ENCODE data around the gene MAGEA8. TPM values are rescaled to one million over a fixed set of nuclear protein-coding genes. Genes with fewer than 3 reads are reported as not detected.
A peak's percentile ranks its signal among the peaks of the same experiment; 100 is the strongest.
"Not testable (repeated sequence)": the region's sequence is repeated elsewhere in the genome, so short reads cannot be mapped to it uniquely, and the experiment has no call there.

MAGEA8 gene
- total and polyA plus RNA-seq, 9 of the 15 experiments (the other 6 are each of a cell fraction or from before 2014, with no cell fraction given) = 0.49 to 4.6 (median 1.9) TPM

DNA sequence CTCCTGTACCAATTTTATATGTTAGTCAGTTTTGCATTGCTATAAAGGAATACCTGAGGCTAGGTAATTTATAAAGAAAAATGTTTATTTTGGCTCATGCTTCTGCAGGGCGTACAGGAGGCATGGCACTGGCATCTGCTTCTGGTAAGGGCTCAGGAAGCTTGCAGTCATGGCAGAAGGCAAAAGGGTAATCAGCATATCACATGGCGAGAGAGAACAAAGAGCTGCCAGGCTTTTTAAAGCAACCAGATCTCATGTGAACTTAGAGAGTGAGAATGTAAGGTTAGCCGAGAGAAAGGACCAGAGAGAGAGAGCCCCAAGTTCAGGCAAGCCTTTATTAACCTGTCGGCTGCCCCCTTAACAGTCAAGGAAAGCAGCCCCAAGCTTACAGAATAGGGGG, 42.9 kb downstream of the MAGEA8 start:
- in situ Hi-C loops (cut with MboI); intact Hi-C loops (cut with micrococcal nuclease); CTCF ChIA-PET (ENCODE audit: low intra/inter-chr PET ratio); H3K36me3 ChIP-seq (ENCODE audit: control insufficient read depth, insufficient read depth, low read length); H3K27ac ChIP-seq (ENCODE audit: extremely low read depth, low read depth, low read length); DNase-seq (ENCODE audit: extremely low read depth in 1 of 4, low spot score in 3 of 4); H3K27me3 ChIP-seq (ENCODE audit: control insufficient read depth in 2 of 2, insufficient read depth in 2 of 2, low read length in 2 of 2); H3K9ac ChIP-seq (ENCODE audit: insufficient read depth in 1 of 2, low read depth in 2 of 2, low read length in 2 of 2); BruUV-seq (replicated peaks); H3K9me3 ChIP-seq (replicated peaks; ENCODE audit: control insufficient read depth, insufficient read depth, low read depth, low read length); H2AFZ ChIP-seq (ENCODE audit: low read depth, low read length); H3K4me1 ChIP-seq (replicated peaks in 1 of 2; ENCODE audit: control insufficient read depth in 2 of 2, insufficient read depth in 2 of 2, low read length in 2 of 2); H3K4me2 ChIP-seq (ENCODE audit: insufficient read depth, low read length); H3K4me3 ChIP-seq; H4K20me1 ChIP-seq (replicated peaks; ENCODE audit: control insufficient read depth, insufficient read depth, low read length); H3K79me2 ChIP-seq (ENCODE audit: control insufficient read depth, insufficient read depth, low read length); POLR2A ChIA-PET; ATAC-seq; H3K9me1 ChIP-seq (ENCODE audit: control insufficient read depth, insufficient read depth, low read length): not testable (repeated sequence)
- FAIRE-seq = peak; percentile 65
- no CpG with 5 or more reads among the region's 4 CpGs for WGBS (ENCODE audit: insufficient coverage, low coverage, missing lambda C conversion rate)

DNA sequence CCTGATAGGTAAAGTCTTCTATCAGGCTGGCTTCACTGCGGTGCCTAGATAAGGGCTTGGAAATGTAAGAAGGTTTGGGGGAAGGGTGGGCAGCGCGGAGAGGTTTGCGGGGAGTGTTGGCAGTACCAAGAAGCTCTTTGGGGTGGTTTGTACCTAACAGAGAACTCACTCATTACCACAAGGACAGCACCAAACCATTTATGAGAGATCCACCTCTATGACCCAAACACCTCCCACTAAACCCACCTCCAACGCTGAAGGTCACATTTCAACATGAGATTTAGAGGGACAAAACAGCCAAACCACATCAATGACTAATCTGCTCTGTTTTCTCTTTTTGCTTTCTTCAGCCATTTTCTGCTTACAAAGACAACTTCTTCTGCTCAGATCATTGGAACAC, 43.5 kb downstream of the MAGEA8 start:
- FAIRE-seq; H3K36me3 ChIP-seq (ENCODE audit: control insufficient read depth, insufficient read depth, low read length); H3K4me3 ChIP-seq; intact Hi-C loops (cut with micrococcal nuclease); H3K4me1 ChIP-seq (replicated peaks in 1 of 2; ENCODE audit: control insufficient read depth in 2 of 2, insufficient read depth in 2 of 2, low read length in 2 of 2); H3K27me3 ChIP-seq (ENCODE audit: control insufficient read depth in 2 of 2, insufficient read depth in 2 of 2, low read length in 2 of 2); CTCF ChIA-PET (ENCODE audit: low intra/inter-chr PET ratio); H3K79me2 ChIP-seq (ENCODE audit: control insufficient read depth, insufficient read depth, low read length); H3K9me1 ChIP-seq (ENCODE audit: control insufficient read depth, insufficient read depth, low read length); H3K9me3 ChIP-seq (replicated peaks; ENCODE audit: control insufficient read depth, insufficient read depth, low read depth, low read length); H4K20me1 ChIP-seq (replicated peaks; ENCODE audit: control insufficient read depth, insufficient read depth, low read length); H3K4me2 ChIP-seq (ENCODE audit: insufficient read depth, low read length); POLR2A ChIA-PET; H3K27ac ChIP-seq (ENCODE audit: extremely low read depth, low read depth, low read length); BruUV-seq (replicated peaks); in situ Hi-C loops (cut with MboI); DNase-seq (ENCODE audit: extremely low read depth in 1 of 4, low spot score in 3 of 4); H3K9ac ChIP-seq (ENCODE audit: insufficient read depth in 1 of 2, low read depth in 2 of 2, low read length in 2 of 2); H2AFZ ChIP-seq (ENCODE audit: low read depth, low read length): not testable (repeated sequence)
- no CpG with 5 or more reads among the region's 5 CpGs for WGBS (ENCODE audit: insufficient coverage, low coverage, missing lambda C conversion rate)
- ATAC-seq = peak; percentile 21; the same call in 2 of the 3 replicates

DNA sequence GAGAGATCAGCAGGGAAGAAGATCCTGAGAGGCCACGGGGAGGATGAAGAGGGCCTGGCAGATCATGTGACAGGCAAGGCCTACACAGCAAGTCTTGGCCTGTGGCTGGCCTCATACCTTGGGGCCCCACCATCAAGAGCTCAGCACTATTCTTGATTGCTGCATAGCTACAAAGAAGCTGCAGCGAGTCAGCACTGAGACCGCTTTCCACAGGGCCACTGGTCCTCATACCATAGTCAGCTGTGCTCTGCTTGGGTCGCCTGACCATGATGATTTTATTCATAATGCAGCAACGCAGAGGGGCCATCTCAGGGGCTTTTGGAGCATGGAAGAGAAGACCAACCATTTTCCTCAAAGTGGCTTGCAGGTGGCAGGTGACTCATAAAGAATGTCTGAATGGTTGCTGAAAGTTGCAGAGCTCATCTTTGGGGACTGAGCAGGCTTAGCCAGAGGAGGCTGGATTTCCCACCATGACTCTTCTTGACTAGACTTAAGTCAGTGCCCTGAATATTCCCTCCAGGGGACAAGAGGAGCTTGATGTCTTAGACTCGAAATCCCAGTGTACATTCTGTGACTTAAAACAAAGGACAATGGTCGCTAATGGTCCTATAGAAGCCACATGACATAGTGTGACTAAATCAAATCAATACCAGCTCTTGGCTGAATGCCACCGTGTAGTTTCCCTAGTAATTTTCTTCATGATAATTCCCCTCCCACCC, 46.4 kb downstream of the MAGEA8 start:
- H3K9me3 ChIP-seq (replicated peaks; ENCODE audit: control insufficient read depth, insufficient read depth, low read depth, low read length); DNase-seq (ENCODE audit: extremely low read depth in 1 of 4, low spot score in 3 of 4); H2AFZ ChIP-seq (ENCODE audit: low read depth, low read length); BruUV-seq (replicated peaks); H3K27me3 ChIP-seq (ENCODE audit: control insufficient read depth in 2 of 2, insufficient read depth in 2 of 2, low read length in 2 of 2); H3K36me3 ChIP-seq (ENCODE audit: control insufficient read depth, insufficient read depth, low read length); in situ Hi-C loops (cut with MboI); intact Hi-C loops (cut with micrococcal nuclease); ATAC-seq; H3K4me2 ChIP-seq (ENCODE audit: insufficient read depth, low read length); H3K4me3 ChIP-seq; FAIRE-seq; H3K9me1 ChIP-seq (ENCODE audit: control insufficient read depth, insufficient read depth, low read length); CTCF ChIA-PET (ENCODE audit: low intra/inter-chr PET ratio); H3K27ac ChIP-seq (ENCODE audit: extremely low read depth, low read depth, low read length); H4K20me1 ChIP-seq (replicated peaks; ENCODE audit: control insufficient read depth, insufficient read depth, low read length); POLR2A ChIA-PET; H3K4me1 ChIP-seq (replicated peaks in 1 of 2; ENCODE audit: control insufficient read depth in 2 of 2, insufficient read depth in 2 of 2, low read length in 2 of 2); H3K9ac ChIP-seq (ENCODE audit: insufficient read depth in 1 of 2, low read depth in 2 of 2, low read length in 2 of 2); H3K79me2 ChIP-seq (ENCODE audit: control insufficient read depth, insufficient read depth, low read length): not testable (repeated sequence)
- no CpG with 5 or more reads among the region's 8 CpGs for WGBS (ENCODE audit: insufficient coverage, low coverage, missing lambda C conversion rate)

DNA sequence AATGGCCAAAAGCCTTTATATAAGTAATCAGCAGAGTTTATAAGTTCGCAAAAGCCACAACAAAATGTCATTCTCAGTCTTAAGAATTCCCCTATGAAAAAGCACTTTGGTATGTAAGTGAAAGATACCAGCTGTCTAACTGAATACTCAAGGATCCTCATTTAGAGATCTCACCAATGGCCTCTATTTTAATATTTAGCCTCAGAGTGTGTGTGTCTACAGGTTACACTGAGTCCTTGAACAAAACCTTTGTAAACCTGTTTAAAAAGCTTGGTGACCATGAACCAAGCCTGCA, 46.9 kb downstream of the MAGEA8 start:
- intact Hi-C loops (cut with micrococcal nuclease); H3K9ac ChIP-seq (ENCODE audit: insufficient read depth in 1 of 2, low read depth in 2 of 2, low read length in 2 of 2); FAIRE-seq; H2AFZ ChIP-seq (ENCODE audit: low read depth, low read length); DNase-seq (ENCODE audit: extremely low read depth in 1 of 4, low spot score in 3 of 4); H3K4me2 ChIP-seq (ENCODE audit: insufficient read depth, low read length); POLR2A ChIA-PET; BruUV-seq (replicated peaks); ATAC-seq; H3K9me1 ChIP-seq (ENCODE audit: control insufficient read depth, insufficient read depth, low read length); in situ Hi-C loops (cut with MboI); H3K4me3 ChIP-seq; H3K9me3 ChIP-seq (replicated peaks; ENCODE audit: control insufficient read depth, insufficient read depth, low read depth, low read length); H3K27me3 ChIP-seq (ENCODE audit: control insufficient read depth in 2 of 2, insufficient read depth in 2 of 2, low read length in 2 of 2); CTCF ChIA-PET (ENCODE audit: low intra/inter-chr PET ratio); H3K36me3 ChIP-seq (ENCODE audit: control insufficient read depth, insufficient read depth, low read length); H4K20me1 ChIP-seq (replicated peaks; ENCODE audit: control insufficient read depth, insufficient read depth, low read length); H3K4me1 ChIP-seq (replicated peaks in 1 of 2; ENCODE audit: control insufficient read depth in 2 of 2, insufficient read depth in 2 of 2, low read length in 2 of 2); H3K79me2 ChIP-seq (ENCODE audit: control insufficient read depth, insufficient read depth, low read length); H3K27ac ChIP-seq (ENCODE audit: extremely low read depth, low read depth, low read length): not testable (repeated sequence)
- no CpG with 5 or more reads among the region's 1 CpG for WGBS (ENCODE audit: insufficient coverage, low coverage, missing lambda C conversion rate)

Measured in K562 (cell line).